RWPE2 (cell line): Measurements from ENCODE around the gene KCTD8.

Experiments used
- ATAC-seq: fragments of 200-7000 bp; cut with Tn5 transposase; 3 replicates; pipeline ENCODE4 v1.9.1; 2021; ENCODE audit warnings: low read depth
- DNase-seq: peaks from one replicate; pipeline ENCODE4 v3.0.0-alpha.2; 2020; ENCODE audit warnings: low spot score
- H3K27ac ChIP-seq: fragments of 450-650 bp; 2 replicates; pipeline ENCODE4 v1.5.1; 2017; ENCODE audit warnings: mild to moderate bottlenecking; ENCODE audit not compliant: poor library complexity, severe bottlenecking
- H3K27me3 ChIP-seq: fragments of 250-450 bp; sonication (Bioruptor Pico); 2 replicates; pipeline ENCODE4 v1.5.1; 2021; ENCODE audit warnings: mild to moderate bottlenecking, moderate library complexity; ENCODE audit not compliant: insufficient read depth, poor library complexity, severe bottlenecking
- H3K36me3 ChIP-seq: fragments of 250-450 bp; sonication (Bioruptor Pico); 2 replicates; pipeline ENCODE4 v1.5.1; 2020; ENCODE audit warnings: low read depth, mild to moderate bottlenecking, moderate library complexity
- H3K4me1 ChIP-seq: fragments of 250-450 bp; sonication (Bioruptor Pico); 2 replicates; pipeline ENCODE4 v1.5.1; 2021; ENCODE audit warnings: mild to moderate bottlenecking, moderate library complexity; ENCODE audit not compliant: insufficient read depth, poor library complexity, severe bottlenecking
- H3K4me3 ChIP-seq: fragments of 250-450 bp; sonication (Bioruptor Pico); 2 replicates; pipeline ENCODE4 v1.5.1; 2021; ENCODE audit warnings: mild to moderate bottlenecking, moderate library complexity; ENCODE audit not compliant: severe bottlenecking
- H3K9me3 ChIP-seq: fragments of 250-450 bp; sonication (Bioruptor Pico); 2 replicates; pipeline ENCODE4 v1.5.1; 2021; ENCODE audit warnings: mild to moderate bottlenecking, moderate library complexity; ENCODE audit not compliant: severe bottlenecking
- TF ChIP-seq, protein P1 (sequence below): fragments of 450-650 bp; IDR thresholded peaks from one replicate; pipeline ENCODE4 v1.5.1; 2017; ENCODE audit warnings: mild to moderate bottlenecking, moderate library complexity; ENCODE audit not compliant: poor library complexity, severe bottlenecking

The KCTD8 gene

DNA sequence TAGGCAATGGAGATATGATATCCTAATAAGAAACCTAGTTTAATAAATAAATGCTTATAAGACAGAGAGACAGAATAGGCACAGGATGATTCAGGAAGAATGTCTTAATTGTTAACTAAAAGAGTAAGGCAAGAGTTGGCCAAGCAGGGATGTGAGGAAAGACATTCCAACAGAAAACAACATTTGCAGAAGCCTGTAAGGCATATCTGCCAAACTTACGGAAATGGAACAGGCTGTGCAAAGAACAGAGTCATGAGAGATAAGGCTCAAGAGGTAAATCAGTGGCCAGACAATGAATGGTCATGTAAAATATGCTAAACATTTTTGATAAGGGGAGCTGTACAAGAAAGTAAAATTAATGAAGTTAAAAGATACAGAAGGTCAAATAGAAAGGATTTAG lies 134.9 kb downstream of the KCTD8 start:
- ATAC-seq, result no peak
- no peak for DNase-seq
- TF ChIP-seq, protein P1, sequence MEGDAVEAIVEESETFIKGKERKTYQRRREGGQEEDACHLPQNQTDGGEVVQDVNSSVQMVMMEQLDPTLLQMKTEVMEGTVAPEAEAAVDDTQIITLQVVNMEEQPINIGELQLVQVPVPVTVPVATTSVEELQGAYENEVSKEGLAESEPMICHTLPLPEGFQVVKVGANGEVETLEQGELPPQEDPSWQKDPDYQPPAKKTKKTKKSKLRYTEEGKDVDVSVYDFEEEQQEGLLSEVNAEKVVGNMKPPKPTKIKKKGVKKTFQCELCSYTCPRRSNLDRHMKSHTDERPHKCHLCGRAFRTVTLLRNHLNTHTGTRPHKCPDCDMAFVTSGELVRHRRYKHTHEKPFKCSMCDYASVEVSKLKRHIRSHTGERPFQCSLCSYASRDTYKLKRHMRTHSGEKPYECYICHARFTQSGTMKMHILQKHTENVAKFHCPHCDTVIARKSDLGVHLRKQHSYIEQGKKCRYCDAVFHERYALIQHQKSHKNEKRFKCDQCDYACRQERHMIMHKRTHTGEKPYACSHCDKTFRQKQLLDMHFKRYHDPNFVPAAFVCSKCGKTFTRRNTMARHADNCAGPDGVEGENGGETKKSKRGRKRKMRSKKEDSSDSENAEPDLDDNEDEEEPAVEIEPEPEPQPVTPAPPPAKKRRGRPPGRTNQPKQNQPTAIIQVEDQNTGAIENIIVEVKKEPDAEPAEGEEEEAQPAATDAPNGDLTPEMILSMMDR, result no peak
- Histone ChIP-seq H3K27ac (no peak overlapping the region), H3K4me3 (no peak overlapping the region), H3K4me1 (no peaks in the 10 kb centered on the region), H3K36me3 (no peaks in the 10 kb centered on the region), H3K27me3 (no peaks in the 10 kb centered on the region), H3K9me3 (no peaks in the 10 kb centered on the region)

- Histone ChIP-seq H3K27ac (no peak overlapping the region), H3K36me3 (no peaks in the 10 kb centered on the region), H3K9me3 (no peaks in the 10 kb centered on the region), H3K27me3 (no peaks in the 10 kb centered on the region), H3K4me1 (no peaks in the 10 kb centered on the region), H3K4me3 (no peak overlapping the region)
- DNase-seq, result no peak
- TF ChIP-seq, protein P1, result no peak
- ATAC-seq, result no peak
These were observed 161.1 kb downstream of the KCTD8 start for GRCh38 chr4:44287505-44287904.

DNA sequence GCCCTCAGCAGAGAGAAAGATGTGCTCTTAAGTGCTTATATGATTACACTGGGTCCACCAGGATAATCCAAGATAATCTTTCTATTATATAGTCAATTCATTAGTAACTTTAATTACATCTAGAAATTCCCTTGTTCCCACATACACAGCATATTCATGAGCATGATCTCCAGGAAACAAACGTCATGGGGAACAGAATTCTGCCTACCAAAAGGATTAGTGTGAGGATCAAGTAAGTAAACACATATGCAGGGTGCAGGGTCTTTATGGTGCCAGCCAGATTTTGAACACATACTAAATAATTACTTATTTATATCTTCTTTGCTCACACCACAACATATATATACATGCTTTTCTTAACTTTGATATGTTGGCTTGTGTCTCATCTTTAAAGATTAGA lies 169.1 kb downstream of the KCTD8 start:
- H3K4me3 ChIP-seq, result no peak overlapping the region
- H3K9me3 ChIP-seq, result no peaks in the 10 kb centered on the region
- no peak overlapping the region for H3K27ac ChIP-seq
- H3K4me1 ChIP-seq, result no peaks in the 10 kb centered on the region
- TF ChIP-seq, protein P1, result no peak
- no peak for DNase-seq
- H3K36me3 ChIP-seq, result no peaks in the 10 kb centered on the region
- H3K27me3 ChIP-seq, result no peaks in the 10 kb centered on the region
- ATAC-seq, result no peak

- no peaks in the 10 kb centered on the region for H3K9me3 ChIP-seq
- no peak for ATAC-seq
- TF ChIP-seq, protein P1, result no peak
- no peak overlapping the region for H3K4me3 ChIP-seq
- no peak overlapping the region for H3K27ac ChIP-seq
- no peaks in the 10 kb centered on the region for H3K4me1 ChIP-seq
- DNase-seq, result no peak
- H3K27me3 ChIP-seq, result no peaks in the 10 kb centered on the region
- no peaks in the 10 kb centered on the region for H3K36me3 ChIP-seq
These were observed 169.5 kb downstream of the KCTD8 start for GRCh38 chr4:44279066-44279465.

DNA sequence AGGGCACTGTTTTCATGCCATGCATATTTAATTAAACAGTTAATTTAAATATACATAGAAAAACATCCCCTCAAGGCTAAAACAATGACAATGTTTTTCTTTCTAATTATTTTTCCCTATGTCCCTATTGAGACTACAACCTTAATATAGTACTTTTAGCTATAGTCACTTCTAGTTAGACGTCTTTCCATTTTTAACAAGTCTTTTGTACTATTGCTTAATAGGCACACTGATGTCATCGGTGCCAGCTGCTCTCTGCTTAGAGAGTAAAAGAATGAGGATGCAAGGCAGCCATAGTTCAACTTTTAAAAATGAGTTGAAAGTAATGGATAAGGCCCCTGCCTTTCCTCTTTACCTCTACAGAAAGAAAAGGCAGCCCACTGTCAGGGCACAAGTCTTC lies 191.1 kb downstream of the KCTD8 start:
- Histone ChIP-seq H3K27me3 (no peaks in the 10 kb centered on the region), H3K4me1 (no peaks in the 10 kb centered on the region), H3K4me3 (no peak overlapping the region), H3K36me3 (no peaks in the 10 kb centered on the region), H3K9me3 (no peaks in the 10 kb centered on the region), H3K27ac (no peak overlapping the region)
- ATAC-seq (no peak), DNase-seq (no peak)
- TF ChIP-seq, protein P1, result no peak
